ENCODE measurements around the gene RAC2. TPM values are rescaled to one million over a fixed set of nuclear protein-coding genes. Genes with fewer than 3 reads are reported as not detected.

Gene RAC2
- total and polyA plus RNA-seq, 11 donors = 1.3 to 60.5 (median 3.8) TPM

- H3K4me1 ChIP-seq = peaks cover 12 to 55% (median 38%) of the 10 kb centered on the region in 12 donors
- no peaks in the 10 kb centered on the region for H3K27me3 ChIP-seq
- no peak overlapping the region for H3K4me3 ChIP-seq
- peak in 2 of 5 donors; percentile 23 to 28 for DNase-seq
- WGBS, 4 donors = 82 to 88% (median 88%) methylated on average over 24 to 31 of the region's 31 CpGs
- H3K9me3 ChIP-seq = no peaks in the 10 kb centered on the region
- TF ChIP-seq POLR2A (IDR thresholded peaks at IDR 0.05) (no peak), CTCF (IDR thresholded peaks at IDR 0.05) (no peak)
- peaks cover 0 to 3% (median 0%) of the 10 kb centered on the region in 9 donors for H3K36me3 ChIP-seq
- ATAC-seq = no peak
- intact Hi-C loops (cut with DNase I) = no loop called here
- no peak overlapping the region for H3K27ac ChIP-seq
Observed at GRCh38 chr22:37179622-37180420, 64.2 kb downstream of the RAC2 start.

- no peak for TF ChIP-seq CTCF (IDR thresholded peaks at IDR 0.05)
- no peak for TF ChIP-seq POLR2A (IDR thresholded peaks at IDR 0.05)
- Histone ChIP-seq H3K4me1 (peaks cover 12 to 53% (median 40%) of the 10 kb centered on the region in 12 donors), H3K4me3 (no peak overlapping the region), H3K9me3 (no peaks in the 10 kb centered on the region), H3K27ac (peak overlapping the region in 3 of 12 donors; percentile 19 to 42 (median 30)), H3K36me3 (peaks cover 0 to 3% (median 0%) of the 10 kb centered on the region in 9 donors), H3K27me3 (no peaks in the 10 kb centered on the region)
- peak in 1 of 5 donors; percentile 16 for DNase-seq
- ATAC-seq = no peak
- intact Hi-C loops (cut with DNase I) = no loop called here
- WGBS, 4 donors = 67 to 85% (median 78%) methylated on average over 10 of the region's 10 CpGs
Observed at GRCh38 chr22:37179126-37179470, 65.0 kb downstream of the RAC2 start.

- intact Hi-C loops (cut with DNase I) = no loop called here
- Histone ChIP-seq H3K9me3 (no peaks in the 10 kb centered on the region), H3K36me3 (peaks cover 0 to 3% (median 0%) of the 10 kb centered on the region in 9 donors), H3K27me3 (no peaks in the 10 kb centered on the region), H3K4me3 (no peak overlapping the region), H3K27ac (peak overlapping the region in 5 of 12 donors; percentile 1 to 42 (median 30)), H3K4me1 (peaks cover 12 to 51% (median 40%) of the 10 kb centered on the region in 12 donors)
- DNase-seq (peak in 1 of 5 donors; percentile 48), ATAC-seq (peak in 2 of 4 donors; percentile 3 to 16)
- TF ChIP-seq CTCF (IDR thresholded peaks at IDR 0.05) = no peak
- no peak for TF ChIP-seq POLR2A (IDR thresholded peaks at IDR 0.05)
- 33 to 59% (median 42%) methylated on average over 15 to 17 of the region's 17 CpGs for WGBS, 4 donors
Observed at GRCh38 chr22:37178350-37179125, 65.5 kb downstream of the RAC2 start.

DNA sequence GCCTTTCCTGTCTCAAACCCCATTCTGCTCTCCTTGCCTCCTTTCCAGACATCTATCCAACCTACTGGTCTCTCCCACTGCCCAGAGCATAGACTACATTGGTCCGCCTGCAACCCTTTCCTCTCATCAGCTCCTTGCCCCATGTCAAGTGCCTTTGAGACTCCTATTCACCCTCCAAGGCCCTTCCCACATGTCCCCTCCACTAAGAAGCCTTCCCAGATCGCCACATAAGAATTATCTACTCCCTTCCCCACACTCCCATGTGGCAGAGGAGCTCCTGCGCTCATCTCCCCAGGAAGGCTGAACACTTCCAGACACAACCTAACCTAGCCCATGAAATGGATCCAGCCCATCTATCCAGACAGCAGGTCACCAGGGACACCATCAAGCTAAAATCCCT lies 66.3 kb downstream of the RAC2 start:
- no peak overlapping the region for H3K4me3 ChIP-seq
- peaks cover 12 to 50% (median 40%) of the 10 kb centered on the region in 12 donors for H3K4me1 ChIP-seq
- WGBS, 4 donors = 95 to 98% (median 96%) methylated on average over 3 of the region's 3 CpGs
- DNase-seq (peak in 1 of 5 donors; percentile 5), ATAC-seq (no peak)
- H3K9me3 ChIP-seq = no peaks in the 10 kb centered on the region
- peak overlapping the region in 1 of 12 donors; percentile 42 for H3K27ac ChIP-seq
- intact Hi-C loops (cut with DNase I) = no loop called here
- H3K27me3 ChIP-seq = no peaks in the 10 kb centered on the region
- no peak for TF ChIP-seq POLR2A (IDR thresholded peaks at IDR 0.05)
- no peak for TF ChIP-seq CTCF (IDR thresholded peaks at IDR 0.05)
- no peaks in the 10 kb centered on the region for H3K36me3 ChIP-seq
